GM18499 (cell line): Measurements from ENCODE around the gene VSX2.
"Not testable (repeated sequence)": the region's sequence is repeated elsewhere in the genome, so short reads cannot be mapped to it uniquely, and the experiment has no call there.

ENCODE experiments used
- ATAC-seq: cut with Tn5 transposase; IDR thresholded peaks from one replicate; pipeline ENCODE4 v1.9.1; 2021; ENCODE audit warnings: moderate number of reproducible peaks; ENCODE audit not compliant: insufficient read depth, unreplicated experiment

The VSX2 gene

DNA sequence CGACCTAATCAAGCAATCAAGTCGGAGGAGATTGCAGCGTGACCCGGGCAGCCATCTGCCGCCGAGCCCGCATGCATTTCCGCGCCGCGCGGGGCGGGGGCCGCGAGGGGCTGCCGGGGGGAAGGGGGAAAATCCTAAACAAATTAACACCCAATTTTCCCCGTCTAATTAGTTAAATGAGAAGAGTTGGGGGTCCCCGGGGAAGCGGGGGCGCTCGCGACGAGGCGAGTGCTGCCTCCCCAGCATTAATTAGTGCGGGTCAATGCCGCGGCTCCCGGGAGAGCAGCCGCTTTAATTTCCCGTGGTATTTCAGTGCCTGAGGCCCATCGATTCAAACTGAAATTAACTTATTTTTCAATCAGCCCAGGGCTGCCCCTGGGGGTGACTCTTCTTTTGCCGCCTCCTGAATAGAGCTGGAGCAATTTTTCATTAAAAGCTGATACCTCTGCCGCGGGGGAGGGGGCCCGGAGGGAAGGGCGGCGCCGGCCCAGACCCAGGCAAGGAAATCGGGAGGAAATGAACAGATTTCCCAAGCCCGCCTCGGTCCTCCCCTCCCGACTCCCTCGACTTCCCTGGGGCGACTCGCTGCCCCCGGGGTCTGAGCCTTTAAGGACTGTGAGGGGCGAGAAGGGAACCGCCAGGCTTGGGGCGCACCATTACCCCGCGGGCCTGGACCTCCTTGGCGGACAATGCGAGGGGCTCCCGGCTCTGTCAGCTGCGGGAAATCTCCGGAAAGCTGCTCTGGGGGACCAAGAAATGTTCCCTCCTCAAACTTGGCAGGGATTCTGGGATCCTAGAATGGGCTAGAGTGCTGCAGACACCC is 18.9 kb downstream of the VSX2 start:
- ATAC-seq = no peak

DNA sequence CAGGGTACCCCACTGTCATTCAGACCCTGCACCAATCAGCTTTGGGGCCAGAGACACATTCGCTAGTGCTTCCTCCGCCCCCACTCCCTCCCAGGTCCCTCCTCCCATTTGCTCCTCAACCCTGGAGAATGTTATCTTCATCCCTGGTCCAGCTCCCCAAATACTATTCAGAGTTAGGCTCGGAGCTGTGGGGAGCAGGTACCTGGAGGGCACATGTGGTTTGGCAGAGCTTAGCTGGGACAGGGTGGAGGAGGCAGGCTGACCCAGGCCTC is 19.5 kb downstream of the VSX2 start:
- ATAC-seq = no peak

DNA sequence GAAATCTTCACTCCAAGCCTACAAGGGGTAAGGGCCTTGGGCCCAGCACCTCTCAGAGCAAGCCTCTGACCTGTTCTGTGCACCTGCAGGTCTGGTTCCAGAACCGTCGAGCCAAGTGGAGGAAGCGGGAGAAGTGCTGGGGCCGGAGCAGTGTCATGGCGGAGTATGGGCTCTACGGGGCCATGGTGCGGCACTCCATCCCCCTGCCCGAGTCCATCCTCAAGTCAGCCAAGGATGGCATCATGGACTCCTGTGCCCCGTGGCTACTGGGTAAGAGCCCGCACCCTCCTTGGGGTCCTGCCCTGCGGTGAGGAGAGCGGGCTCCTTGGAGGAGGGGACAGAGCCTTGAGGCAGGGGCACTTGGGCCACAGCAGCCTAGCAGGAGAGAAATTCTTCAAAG is 20.3 kb downstream of the VSX2 start:
- ATAC-seq = no peak

DNA sequence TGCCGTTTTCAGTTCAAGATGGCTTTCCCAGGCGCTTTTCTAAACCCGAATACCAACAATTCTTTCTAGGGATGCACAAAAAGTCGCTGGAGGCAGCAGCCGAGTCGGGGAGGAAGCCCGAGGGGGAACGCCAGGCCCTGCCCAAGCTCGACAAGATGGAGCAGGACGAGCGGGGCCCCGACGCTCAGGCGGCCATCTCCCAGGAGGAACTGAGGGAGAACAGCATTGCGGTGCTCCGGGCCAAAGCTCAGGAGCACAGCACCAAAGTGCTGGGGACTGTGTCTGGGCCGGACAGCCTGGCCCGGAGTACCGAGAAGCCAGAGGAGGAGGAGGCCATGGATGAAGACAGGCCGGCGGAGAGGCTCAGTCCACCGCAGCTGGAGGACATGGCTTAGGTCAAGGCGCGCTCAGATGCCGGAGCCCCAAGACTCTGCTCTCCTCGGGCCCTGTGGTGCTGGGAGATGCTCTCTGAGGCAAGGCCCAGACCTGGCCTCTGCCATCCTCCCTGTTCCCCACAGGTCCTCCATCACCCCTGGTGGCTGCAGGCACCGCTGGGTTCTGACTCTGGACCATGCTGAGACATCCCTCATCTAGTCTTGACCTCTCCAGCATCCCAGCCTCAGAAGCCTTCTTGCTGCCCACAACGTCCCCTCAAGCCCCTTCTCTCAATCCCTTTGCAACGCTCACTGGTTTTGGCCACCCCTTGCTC is 21.4 kb downstream of the VSX2 start:
- ATAC-seq = no peak

DNA sequence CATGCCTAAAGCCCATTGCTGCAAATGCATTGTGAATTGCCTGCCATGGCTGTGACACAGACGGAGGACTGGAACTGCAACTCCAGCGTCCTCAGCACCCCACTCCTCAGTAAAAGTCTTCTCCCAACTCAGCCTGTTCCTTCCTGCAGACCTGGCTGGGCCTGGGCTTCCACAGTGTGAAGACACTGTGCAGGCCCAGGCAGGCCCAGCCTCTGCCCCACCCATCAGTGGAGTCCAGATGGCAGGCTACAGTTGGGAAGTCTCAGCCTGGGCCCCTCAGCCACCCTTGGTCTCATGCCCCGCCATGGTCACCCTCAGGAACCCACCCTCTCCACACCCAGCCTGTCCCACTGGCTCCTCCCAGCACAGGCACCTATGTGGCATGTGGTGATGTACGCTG is 22.0 kb downstream of the VSX2 start:
- no peak for ATAC-seq

DNA sequence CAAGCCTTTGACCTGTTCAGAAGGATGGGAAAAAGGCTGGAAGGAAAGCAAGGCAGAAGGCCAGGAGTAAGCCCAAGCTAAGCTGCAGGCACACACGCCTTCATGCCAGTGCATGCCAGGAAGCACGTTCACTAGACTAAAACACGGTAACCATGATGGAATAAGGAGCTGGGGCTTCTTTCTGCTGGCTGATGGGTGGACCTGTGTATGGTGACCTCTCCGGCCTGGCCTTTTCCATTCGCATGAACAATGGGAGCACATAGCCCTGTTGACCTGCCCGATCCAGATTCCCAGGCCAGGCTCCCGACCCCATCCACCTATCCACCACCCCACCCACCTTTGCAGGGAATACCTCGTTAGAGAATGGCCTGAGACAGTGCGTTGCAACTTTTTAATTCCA is 22.8 kb downstream of the VSX2 start:
- no peak for ATAC-seq

DNA sequence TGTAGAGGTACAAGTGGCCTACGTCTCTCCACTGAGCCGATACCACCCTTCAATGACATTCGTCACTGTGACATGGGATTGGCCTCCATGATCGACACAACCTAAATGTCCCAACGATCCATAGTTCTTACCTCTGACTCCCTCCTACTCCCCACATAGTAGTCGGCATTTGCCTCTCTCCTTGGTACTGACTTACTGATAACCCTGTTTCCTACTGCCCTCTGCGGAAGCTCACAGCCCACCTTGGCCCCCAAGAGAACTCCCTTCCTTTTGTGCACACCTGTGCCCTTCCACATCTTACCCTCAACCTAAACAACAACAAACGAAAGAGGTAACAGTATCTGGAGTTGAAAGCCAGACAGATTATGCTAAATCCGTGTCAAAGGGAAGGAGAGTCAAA is 23.9 kb downstream of the VSX2 start:
- no peak for ATAC-seq

DNA sequence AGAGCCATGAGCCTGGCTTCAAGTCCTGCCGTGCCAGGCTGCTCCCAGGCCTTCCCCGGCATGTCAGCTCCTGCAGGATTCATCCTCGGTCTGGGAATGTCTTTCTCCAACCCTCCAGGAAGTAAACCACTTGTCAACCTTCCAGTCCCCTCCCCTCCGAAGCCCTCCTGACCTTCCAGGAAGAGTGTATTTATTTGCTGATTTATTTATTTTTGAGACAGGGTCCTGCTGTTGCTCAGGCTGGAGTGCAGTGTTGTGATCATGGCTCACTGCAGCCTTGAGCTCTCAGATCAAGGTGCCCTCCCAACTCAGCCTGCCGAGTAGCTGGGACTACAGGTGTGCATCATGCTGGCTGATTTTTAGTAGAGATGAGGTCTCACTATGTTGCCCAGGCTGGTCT is 24.7 kb downstream of the VSX2 start:
- no peak for ATAC-seq

DNA sequence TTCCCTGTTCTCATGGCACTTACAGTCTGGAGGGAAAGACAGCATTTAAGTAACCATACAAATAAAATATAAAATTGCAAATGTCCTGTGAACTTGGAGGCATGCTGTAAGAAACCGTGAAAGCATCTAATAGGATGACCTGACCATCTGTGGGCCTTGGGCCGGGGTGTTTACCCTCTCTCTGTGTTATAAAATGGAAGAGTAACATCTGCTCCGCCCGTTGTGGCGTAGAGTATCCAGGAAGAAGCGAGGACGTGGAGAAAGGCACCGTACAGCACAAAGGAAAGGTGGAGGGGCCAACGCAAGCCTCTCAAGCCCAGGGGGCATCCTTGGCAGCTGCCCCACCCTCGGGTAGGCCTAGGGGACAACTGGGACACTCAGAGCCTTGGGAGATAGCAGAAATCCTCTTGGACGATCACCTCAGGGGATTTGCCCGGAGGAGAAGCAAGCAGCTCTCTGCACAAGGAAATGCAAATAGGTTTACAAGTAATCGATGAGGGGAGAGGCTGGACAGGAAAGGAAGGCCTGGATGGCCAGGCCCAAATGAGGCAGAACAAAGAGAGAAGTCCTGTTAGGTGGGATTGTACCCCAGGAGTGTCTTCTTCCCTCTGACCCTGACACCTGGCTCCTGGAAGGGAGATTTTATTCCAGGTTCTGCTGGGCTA is 26.2 kb downstream of the VSX2 start:
- ATAC-seq = no peak

DNA sequence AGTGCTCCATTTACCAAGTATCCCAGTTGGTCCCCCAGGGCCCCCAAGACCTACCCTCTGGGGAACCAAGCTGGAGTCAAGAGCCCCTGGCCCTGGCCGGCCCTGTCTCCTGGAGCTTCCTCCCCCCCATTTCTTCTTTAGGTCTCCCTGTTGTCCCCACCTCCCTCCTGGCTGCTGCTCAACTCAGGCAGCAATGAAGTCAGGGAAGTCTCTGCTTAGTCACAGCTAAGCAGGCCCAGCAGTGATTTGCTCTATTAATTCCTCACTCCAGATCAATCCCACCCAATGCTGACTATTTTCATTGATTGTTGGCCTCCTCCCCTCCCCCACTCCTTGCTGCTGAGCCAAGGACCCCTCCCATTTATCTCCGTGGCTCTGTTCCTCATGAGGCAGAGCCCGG is 28.3 kb downstream of the VSX2 start:
- no peak for ATAC-seq

DNA sequence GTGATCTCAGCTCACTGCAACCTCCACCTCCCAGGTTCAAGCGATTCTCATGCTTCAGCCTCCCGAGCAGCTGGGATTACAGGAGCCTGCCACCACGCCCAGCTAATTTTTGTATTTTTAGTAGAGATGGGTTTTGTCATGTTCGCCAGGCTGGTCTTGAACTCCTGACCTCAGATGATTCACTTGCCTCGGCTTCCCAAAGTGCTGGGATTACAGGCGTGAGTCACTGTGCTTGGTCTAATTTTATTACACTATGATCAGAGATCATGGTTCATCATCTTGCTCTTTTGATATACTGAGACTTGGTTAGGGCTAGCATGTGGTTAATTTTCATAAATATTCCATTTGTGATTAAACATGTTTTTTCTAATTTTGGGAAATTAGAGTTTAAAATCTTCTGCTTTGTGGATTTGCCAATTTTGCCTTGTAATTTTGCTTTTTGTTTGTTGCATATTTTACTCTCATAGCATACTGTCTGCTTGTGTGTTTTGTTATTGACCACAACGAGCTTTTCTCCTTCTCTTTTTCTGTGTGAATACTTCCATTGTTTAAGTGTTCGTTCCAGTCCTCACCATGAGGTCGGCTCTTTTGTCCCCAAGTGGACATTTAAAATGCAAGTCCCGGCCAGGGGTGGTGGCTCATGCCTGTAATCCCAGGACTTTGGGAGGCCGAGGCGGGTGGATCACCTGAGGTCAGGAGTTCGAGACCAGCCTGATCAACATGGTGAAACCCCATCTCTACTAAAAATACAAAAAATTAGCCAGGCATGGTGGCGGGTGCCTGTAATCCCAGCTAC is 31.3 kb downstream of the VSX2 start:
- ATAC-seq = not testable (repeated sequence)

DNA sequence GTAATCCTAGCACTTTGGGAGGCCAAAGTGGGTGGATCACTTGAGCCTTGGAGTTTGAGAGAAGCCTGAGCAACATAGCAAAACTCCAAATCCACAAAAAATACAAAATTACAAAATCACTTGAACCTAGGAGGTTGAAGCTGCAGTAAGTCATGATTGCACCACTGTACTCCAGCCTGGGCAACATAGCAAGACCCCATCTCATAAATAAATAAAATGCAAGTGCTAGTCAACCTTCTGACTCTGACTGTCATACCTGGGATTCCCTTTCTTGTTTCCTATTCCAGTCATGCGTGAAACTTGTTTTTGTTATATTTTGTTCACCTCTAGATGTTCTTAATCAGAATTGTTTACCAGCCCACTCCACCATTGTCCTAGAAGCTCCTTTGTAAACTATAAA is 32.1 kb downstream of the VSX2 start:
- no peak for ATAC-seq

DNA sequence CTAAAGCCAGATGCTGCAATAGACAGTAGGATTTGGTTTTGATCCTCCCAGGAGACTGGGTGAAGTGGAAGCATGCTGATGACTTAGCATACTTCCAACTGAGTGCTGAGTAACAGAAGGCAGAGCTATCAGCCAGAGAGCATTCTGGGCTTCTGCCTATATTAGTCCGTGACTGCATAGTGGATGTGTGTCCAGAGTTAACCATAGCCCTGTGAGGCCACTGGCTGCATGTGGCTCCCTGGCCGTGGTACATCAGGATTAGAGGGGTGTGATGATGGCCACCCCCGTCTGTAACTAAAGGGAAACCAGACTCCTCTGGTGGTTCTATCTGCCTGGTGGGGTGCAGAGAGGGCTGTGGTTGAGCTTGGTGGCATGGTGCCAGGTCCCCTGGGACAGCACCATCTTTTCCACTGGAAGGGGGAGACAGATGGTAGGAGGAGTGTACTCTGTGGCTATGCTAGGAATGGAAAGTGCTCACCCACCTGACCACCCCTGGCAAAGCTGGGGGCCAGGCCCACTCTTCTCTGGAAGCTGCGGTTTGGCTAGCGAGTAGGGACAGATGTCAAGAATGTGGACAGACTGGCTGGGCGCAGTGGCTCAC is 36.1 kb downstream of the VSX2 start:
- no peak for ATAC-seq

DNA sequence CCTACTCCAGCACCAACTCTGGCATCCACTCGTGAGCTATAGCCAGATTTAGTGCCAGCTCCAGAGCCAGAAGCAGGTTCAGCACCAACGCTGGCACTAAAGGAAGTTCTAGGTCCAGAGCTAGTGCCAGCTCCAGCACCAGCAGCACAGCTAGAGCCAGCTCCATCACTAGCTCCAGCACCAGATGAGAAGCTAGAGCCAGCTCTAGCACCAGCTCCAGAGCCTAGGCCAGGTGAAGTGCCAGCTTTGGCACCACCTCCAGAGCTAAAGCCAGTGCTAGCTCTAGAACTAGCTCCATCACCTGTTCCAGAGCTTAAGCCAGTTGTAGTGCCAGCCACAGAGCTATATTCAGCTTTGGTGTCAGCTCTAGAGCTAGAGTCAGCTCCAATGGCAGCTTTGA is 38.8 kb downstream of the VSX2 start:
- ATAC-seq = no peak

DNA sequence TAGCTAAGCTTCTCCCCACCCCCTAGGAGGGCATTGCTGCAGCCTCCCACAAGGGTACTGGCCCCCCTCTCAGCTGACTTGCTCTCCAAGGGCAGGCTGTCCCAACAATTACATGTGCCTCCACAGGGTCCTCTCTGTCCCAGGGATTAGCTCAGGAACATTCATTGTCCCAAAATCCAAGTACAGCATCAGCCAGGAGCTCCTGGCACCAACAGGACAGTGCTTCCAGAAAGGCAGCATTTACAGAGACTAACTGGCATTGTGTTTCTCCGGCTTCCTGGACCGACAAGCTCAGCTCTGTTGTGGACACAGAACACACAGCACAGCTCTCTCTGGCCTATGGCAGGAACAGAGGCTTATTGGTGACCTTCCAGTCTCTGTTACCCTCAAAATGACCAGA is 41.8 kb downstream of the VSX2 start:
- no peak for ATAC-seq

DNA sequence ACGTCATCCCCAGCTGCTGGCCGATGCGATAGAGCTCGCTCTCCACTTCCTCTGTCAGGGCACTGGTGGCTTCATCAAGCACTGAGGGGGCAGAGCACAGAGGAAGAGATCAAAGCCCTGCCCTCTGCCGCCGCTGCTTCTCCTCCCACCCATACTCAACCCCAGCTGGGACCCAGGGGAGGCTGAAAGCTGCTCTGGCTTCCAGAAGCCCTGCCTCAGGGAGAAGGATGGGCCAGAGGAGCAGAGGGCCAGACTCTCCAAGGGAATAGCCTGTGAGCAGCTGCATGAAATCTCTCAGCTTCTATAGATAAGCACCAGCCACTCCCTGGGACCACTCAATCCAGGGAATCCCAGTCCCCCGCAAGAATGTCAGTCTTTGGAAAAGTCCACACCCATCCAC is 47.5 kb downstream of the VSX2 start:
- ATAC-seq = no peak

DNA sequence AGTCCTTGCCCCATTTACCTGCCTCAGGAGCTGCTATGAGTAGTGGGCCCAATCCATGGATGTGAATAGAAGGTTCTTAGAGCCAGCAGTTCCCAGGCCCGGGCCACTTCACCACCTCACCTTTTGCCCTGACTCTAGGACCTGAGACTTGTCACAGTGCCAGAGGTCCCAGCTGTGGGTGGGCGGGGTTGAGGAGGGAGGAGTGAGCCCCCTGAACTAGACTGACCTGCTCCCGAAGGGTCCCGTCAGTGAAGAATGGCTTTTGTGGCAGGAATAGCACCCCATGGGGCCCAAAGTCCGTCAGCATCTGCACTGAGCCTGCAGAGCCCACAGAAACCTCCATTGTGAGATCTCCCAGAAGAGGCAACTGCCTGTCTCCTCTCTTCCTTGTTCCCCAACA is 50.6 kb downstream of the VSX2 start:
- no peak for ATAC-seq

DNA sequence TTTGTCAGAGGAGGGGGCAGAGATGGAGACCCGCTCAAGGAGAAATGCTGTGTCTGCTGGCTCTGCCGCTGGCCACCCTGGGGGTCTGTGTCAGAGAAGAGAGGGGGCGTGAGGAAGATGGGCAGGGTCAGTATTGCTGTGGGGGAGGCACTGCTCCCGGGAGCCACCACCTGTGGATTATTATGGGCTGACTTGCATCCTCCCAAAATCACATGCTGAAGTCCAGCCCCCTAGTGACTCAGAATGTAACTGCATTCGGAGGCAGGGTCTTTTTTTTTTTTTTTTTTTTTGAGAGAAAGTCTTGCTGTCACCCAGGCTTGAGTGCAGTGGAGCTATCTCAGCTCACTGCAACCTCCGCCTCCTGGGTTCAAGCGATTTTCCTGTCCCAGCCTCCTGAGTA is 51.2 kb downstream of the VSX2 start:
- no peak for ATAC-seq

DNA sequence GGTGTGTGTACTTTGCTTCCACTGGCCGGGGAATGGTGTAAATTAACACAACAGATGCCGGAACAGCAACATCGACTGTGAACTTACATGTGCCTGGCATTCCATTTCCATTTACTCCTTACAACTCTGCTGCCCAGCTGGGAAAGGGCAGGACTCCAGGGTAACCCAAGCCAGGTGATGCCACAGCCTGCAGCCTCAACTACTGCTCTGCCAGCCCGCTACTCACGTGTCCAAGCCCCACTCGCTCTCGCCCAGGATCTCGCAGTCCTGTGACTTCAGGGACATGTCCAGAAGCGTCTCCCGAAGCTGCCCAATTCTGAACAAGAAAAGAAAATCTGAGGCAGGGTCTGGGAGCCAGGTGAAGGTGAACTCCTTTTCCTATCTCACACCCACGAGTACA is 52.8 kb downstream of the VSX2 start:
- ATAC-seq = no peak

DNA sequence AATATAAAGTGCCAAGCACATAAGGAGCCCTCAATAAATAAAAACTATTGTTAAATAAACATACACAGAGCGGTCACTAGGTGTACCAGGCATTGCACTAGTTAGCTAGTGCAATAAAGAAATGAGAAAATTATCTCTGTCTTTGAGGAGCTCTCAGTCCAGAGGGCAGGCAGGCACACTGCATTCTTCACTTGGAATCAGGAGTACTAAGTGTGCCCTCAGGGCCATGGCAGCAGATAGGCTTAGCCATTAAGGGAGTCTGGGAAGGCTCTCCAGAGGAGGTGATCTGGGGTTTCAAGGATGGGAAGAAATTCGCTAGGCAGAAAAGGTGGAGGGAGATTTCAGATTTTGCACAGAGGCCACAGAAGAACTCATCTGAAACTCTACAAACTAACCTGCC is 54.4 kb downstream of the VSX2 start:
- no peak for ATAC-seq

DNA sequence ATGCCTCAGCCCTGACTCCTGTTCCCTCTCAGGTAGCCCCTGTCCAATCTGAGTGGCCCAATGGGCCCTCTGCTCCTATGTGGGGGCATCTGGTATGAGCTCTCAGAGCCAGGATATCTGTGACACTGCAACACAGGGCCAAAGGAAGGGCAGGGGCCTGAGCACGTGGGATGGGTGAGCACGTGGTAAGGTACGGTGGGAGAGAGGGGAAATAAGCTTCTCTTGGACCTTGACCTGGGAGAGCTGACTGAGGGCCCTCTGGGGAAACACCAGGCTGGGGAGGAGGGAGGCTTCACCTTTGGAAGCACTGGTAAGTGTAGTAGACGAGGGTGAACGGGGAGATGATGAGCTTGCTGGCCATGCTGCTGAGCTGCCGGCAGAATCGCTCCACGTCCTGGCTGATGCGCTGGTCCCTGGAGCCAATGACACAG is 56.8 kb downstream of the VSX2 start:
- ATAC-seq = no peak
